HepG2 (cell line): Measurements from ENCODE around the gene LYPLA2.

Experiments used
- CBX5 ChIP-seq: sonication (generic); formaldehyde crosslinking; IDR thresholded peaks from 2 replicates; pipeline ENCODE4 v1.4.0; 2020; ENCODE audit warnings: missing genetic modification reagents, borderline replicate concordance
- EP300 ChIP-seq, 3 experiments: sonication (generic) in 1 of 3; formaldehyde crosslinking in 1 of 3; IDR thresholded peaks; 2 replicates each; pipeline versions ENCODE4 v1.5.1 to v1.6.1; 2011 to 2020; ENCODE audit warnings: low read depth in 2 of 3, low read length in 2 of 3, borderline replicate concordance in 1 of 3, improper control_type of control experiment in 1 of 3, mild to moderate bottlenecking in 1 of 3, missing genetic modification reagents in 1 of 3, moderate library complexity in 1 of 3
- FOXA1 ChIP-seq, 2 experiments: fragments of 450-650 bp in 1 of 2; sonication (generic) in 1 of 2; formaldehyde crosslinking in 1 of 2; IDR thresholded peaks; 2 replicates each; pipeline versions ENCODE4 v1.4.0 to v1.6.1; 2016 to 2020; ENCODE audit warnings: missing genetic modification reagents in 1 of 2
- GABPA ChIP-seq, 2 experiments: IDR thresholded peaks; 2 replicates each; pipeline ENCODE4 v1.6.1; 2011 to 2016; ENCODE audit warnings: low read depth in 2 of 2, low read length in 1 of 2, missing biosample characterization in 1 of 2, missing genetic modification characterization in 1 of 2
- HMG20B ChIP-seq: conservative IDR thresholded peaks from 2 replicates; pipeline ENCODE4 v1.6.1; 2016; ENCODE audit warnings: missing genetic modification reagents, missing compliant biosample characterization
- NFATC3 ChIP-seq: sonication (generic); formaldehyde crosslinking; IDR thresholded peaks from 2 replicates; pipeline ENCODE4 v1.5.1; 2020; ENCODE audit warnings: mild to moderate bottlenecking, missing genetic modification reagents
- POLR2AphosphoS5 ChIP-seq: IDR thresholded peaks from 2 replicates; pipeline ENCODE4 v1.6.1; 2012; ENCODE audit warnings: low read depth, low read length
- RFX5 ChIP-seq: IDR thresholded peaks from 2 replicates; pipeline ENCODE4 v1.6.1; 2011; ENCODE audit warnings: low read depth, low read length, improper control_type of control experiment
- ZNF232 ChIP-seq: sonication (generic); formaldehyde crosslinking; IDR thresholded peaks from 2 replicates; pipeline ENCODE4 v1.4.0; 2020; ENCODE audit warnings: missing genetic modification reagents, borderline replicate concordance
- TF ChIP-seq, protein P1 (sequence below): sonication (generic); formaldehyde crosslinking; IDR thresholded peaks from 2 replicates; pipeline ENCODE4 v1.5.0; 2020; ENCODE audit warnings: mild to moderate bottlenecking, missing genetic modification reagents, moderate library complexity
- TF ChIP-seq, protein P2 (sequence below), 2 experiments: fragments of 450-650 bp in 1 of 2; sonication (generic) in 1 of 2; formaldehyde crosslinking; IDR thresholded peaks; 2 replicates each; pipeline versions ENCODE4 v1.5.0 to v1.8.0; 2020 to 2022; ENCODE audit warnings: mild to moderate bottlenecking in 1 of 2, missing genetic modification reagents in 1 of 2
- TF ChIP-seq, protein P3 (sequence below): sonication (generic); formaldehyde crosslinking; IDR thresholded peaks from 2 replicates; pipeline ENCODE4 v1.4.0; 2020; ENCODE audit warnings: low read depth, mild to moderate bottlenecking, missing genetic modification reagents

DNA sequence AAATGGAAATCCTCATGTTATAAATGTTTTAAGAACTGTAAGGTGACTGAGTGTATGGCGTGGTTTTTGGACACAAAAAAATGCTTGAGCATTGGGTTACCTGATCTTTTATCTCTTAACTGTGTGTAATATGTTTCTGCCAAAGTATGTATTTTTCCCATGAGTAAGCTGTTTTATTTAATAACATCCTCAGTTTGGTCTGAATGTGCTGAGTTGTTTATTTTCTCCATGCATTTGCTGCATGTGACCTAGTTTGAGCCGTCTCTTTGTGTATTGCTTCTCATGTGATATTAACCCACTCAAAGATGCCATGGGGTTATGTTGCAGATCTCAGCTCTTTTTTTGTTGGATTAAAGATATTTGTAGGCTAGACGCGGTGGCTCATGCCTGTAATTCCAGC lies 6.1 kb upstream of the LYPLA2 start:
- TF ChIP-seq EP300 (IDR thresholded peaks at IDR 0.05; ENCODE audit: low read depth in 2 of 2, low read length in 2 of 2), result no peak
- TF ChIP-seq EP300 (CRISPR knock-in tag; IDR thresholded peaks at IDR 0.05; ENCODE audit: borderline replicate concordance), result no peak
- TF ChIP-seq GABPA (IDR thresholded peaks at IDR 0.05; ENCODE audit: low read depth, low read length), result no peak
- no peak for TF ChIP-seq GABPA (CRISPR knock-in tag; IDR thresholded peaks at IDR 0.05; ENCODE audit: low read depth)
- TF ChIP-seq RFX5, result no peak
- no peak for TF ChIP-seq CBX5
- TF ChIP-seq, protein P1, sequence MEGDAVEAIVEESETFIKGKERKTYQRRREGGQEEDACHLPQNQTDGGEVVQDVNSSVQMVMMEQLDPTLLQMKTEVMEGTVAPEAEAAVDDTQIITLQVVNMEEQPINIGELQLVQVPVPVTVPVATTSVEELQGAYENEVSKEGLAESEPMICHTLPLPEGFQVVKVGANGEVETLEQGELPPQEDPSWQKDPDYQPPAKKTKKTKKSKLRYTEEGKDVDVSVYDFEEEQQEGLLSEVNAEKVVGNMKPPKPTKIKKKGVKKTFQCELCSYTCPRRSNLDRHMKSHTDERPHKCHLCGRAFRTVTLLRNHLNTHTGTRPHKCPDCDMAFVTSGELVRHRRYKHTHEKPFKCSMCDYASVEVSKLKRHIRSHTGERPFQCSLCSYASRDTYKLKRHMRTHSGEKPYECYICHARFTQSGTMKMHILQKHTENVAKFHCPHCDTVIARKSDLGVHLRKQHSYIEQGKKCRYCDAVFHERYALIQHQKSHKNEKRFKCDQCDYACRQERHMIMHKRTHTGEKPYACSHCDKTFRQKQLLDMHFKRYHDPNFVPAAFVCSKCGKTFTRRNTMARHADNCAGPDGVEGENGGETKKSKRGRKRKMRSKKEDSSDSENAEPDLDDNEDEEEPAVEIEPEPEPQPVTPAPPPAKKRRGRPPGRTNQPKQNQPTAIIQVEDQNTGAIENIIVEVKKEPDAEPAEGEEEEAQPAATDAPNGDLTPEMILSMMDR (CRISPR knock-in tag), result no peak
- TF ChIP-seq POLR2AphosphoS5, result no peak
- TF ChIP-seq FOXA1 (IDR thresholded peaks at IDR 0.05), result no peak
- no peak for TF ChIP-seq FOXA1 (CRISPR knock-in tag; IDR thresholded peaks at IDR 0.05)
- TF ChIP-seq, protein P2, sequence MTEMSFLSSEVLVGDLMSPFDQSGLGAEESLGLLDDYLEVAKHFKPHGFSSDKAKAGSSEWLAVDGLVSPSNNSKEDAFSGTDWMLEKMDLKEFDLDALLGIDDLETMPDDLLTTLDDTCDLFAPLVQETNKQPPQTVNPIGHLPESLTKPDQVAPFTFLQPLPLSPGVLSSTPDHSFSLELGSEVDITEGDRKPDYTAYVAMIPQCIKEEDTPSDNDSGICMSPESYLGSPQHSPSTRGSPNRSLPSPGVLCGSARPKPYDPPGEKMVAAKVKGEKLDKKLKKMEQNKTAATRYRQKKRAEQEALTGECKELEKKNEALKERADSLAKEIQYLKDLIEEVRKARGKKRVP (CRISPR knock-in tag; IDR thresholded peaks at IDR 0.05), result no peak
- no peak for TF ChIP-seq ZNF232 (CRISPR knock-in tag)
- TF ChIP-seq, protein P3, sequence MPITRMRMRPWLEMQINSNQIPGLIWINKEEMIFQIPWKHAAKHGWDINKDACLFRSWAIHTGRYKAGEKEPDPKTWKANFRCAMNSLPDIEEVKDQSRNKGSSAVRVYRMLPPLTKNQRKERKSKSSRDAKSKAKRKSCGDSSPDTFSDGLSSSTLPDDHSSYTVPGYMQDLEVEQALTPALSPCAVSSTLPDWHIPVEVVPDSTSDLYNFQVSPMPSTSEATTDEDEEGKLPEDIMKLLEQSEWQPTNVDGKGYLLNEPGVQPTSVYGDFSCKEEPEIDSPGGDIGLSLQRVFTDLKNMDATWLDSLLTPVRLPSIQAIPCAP (CRISPR knock-in tag), result no peak
- no peak for TF ChIP-seq NFATC3 (CRISPR knock-in tag)
- TF ChIP-seq HMG20B (CRISPR knock-in tag), result no peak
